Activated gamma-delta T cell treated with Interleukin-2 at 50 U/mL for 16 hours (primary cell): ENCODE data around the gene MAP2K3.
"Not testable (repeated sequence)": the region's sequence is repeated elsewhere in the genome, so short reads cannot be mapped to it uniquely, and the experiment has no call there.

Experiments used
- DNase-seq: peaks from one replicate; pipeline ENCODE4 v3.0.0-alpha.2; 2020

The MAP2K3 gene

GRCh38 chr17:21337981-21338625 lies 53.6 kb downstream of the MAP2K3 start:
- DNase-seq = not testable (repeated sequence)

GRCh38 chr17:21339011-21339410 lies 54.5 kb downstream of the MAP2K3 start:
- DNase-seq = no peak

- not testable (repeated sequence) for DNase-seq
Measured at GRCh38 chr17:21339571-21339970, 55.1 kb downstream of the MAP2K3 start.

- DNase-seq = not testable (repeated sequence)
Measured at GRCh38 chr17:21340407-21340806, 55.9 kb downstream of the MAP2K3 start.

GRCh38 chr17:21341279-21341678 lies 56.8 kb downstream of the MAP2K3 start:
- not testable (repeated sequence) for DNase-seq

- not testable (repeated sequence) for DNase-seq
Measured at GRCh38 chr17:21341925-21342540, 57.5 kb downstream of the MAP2K3 start.

GRCh38 chr17:21343061-21343949 lies 58.8 kb downstream of the MAP2K3 start:
- DNase-seq = not testable (repeated sequence)

GRCh38 chr17:21344801-21345200 lies 60.3 kb downstream of the MAP2K3 start:
- not testable (repeated sequence) for DNase-seq

- DNase-seq = no peak
Measured at GRCh38 chr17:21345236-21345635, 60.7 kb downstream of the MAP2K3 start.

- DNase-seq = not testable (repeated sequence)
Measured at GRCh38 chr17:21346107-21346506, 61.6 kb downstream of the MAP2K3 start.

- DNase-seq = not testable (repeated sequence)
Measured at GRCh38 chr17:21346651-21347250, 62.2 kb downstream of the MAP2K3 start.

- not testable (repeated sequence) for DNase-seq
Measured at GRCh38 chr17:21347660-21348059, 63.1 kb downstream of the MAP2K3 start.

- DNase-seq = not testable (repeated sequence)
Measured at GRCh38 chr17:21348081-21348925, 63.8 kb downstream of the MAP2K3 start.

GRCh38 chr17:21348926-21349261 lies 64.4 kb downstream of the MAP2K3 start:
- not testable (repeated sequence) for DNase-seq

- DNase-seq = not testable (repeated sequence)
Measured at GRCh38 chr17:21349358-21350050, 65.0 kb downstream of the MAP2K3 start.

GRCh38 chr17:21350495-21350894 lies 66.0 kb downstream of the MAP2K3 start:
- DNase-seq = not testable (repeated sequence)

- no peak for DNase-seq
Measured at GRCh38 chr17:21351366-21352065, 67.0 kb downstream of the MAP2K3 start.

GRCh38 chr17:21352221-21352980 lies 67.9 kb downstream of the MAP2K3 start:
- no peak for DNase-seq

GRCh38 chr17:21352981-21353265 lies 68.4 kb downstream of the MAP2K3 start:
- no peak for DNase-seq

GRCh38 chr17:21353326-21354010 lies 69.0 kb downstream of the MAP2K3 start:
- DNase-seq = no peak
